ENCODE results near the gene METTL8. TPM values are rescaled to one million over a fixed set of nuclear protein-coding genes. Genes with fewer than 3 reads are reported as not detected.

Gene METTL8
- total RNA-seq, 4 donors from 2014 or later: 10.6 to 13.7 (median 13.2) TPM

GRCh38 chr2:171478345-171478744 is 44.6 kb upstream of the METTL8 start:
- H3K27me3 ChIP-seq: no peaks in the 10 kb centered on the region
- no peaks in the 10 kb centered on the region for H3K9me3 ChIP-seq
- H3K4me1 ChIP-seq: peaks cover 20 to 21% of the 10 kb centered on the region in 2 donors
- no peak overlapping the region for H3K4me3 ChIP-seq (replicated peaks in 1 of 3)
- intact Hi-C loops (cut with DNase I): no loop called here
- WGBS, 2 donors: 78 to 81% methylated on average over 1 of the region's 1 CpG
- H3K36me3 ChIP-seq: no peaks in the 10 kb centered on the region
- TF ChIP-seq CTCF (IDR thresholded peaks at IDR 0.05): no peak
- TF ChIP-seq POLR2A (IDR thresholded peaks at IDR 0.05): no peak
- no peak for DNase-seq
- H3K27ac ChIP-seq: no peak overlapping the region

GRCh38 chr2:171475979-171476378 is 42.2 kb upstream of the METTL8 start:
- no peak for DNase-seq
- no peaks in the 10 kb centered on the region for H3K36me3 ChIP-seq
- TF ChIP-seq POLR2A (IDR thresholded peaks at IDR 0.05) (no peak), CTCF (IDR thresholded peaks at IDR 0.05) (no peak)
- peak overlapping the region in 2 of 3 donors; percentile 30 to 42 for H3K27ac ChIP-seq
- no peaks in the 10 kb centered on the region for H3K9me3 ChIP-seq
- peaks cover 21 to 23% of the 10 kb centered on the region in 2 donors for H3K4me1 ChIP-seq
- intact Hi-C loops (cut with DNase I): no loop called here
- no peaks in the 10 kb centered on the region for H3K27me3 ChIP-seq
- no peak overlapping the region for H3K4me3 ChIP-seq (replicated peaks in 1 of 3)
- WGBS, 2 donors: 36 to 43% methylated on average over 1 of the region's 1 CpG

- Histone ChIP-seq H3K9me3 (no peaks in the 10 kb centered on the region), H3K4me1 (peaks cover 32 to 33% of the 10 kb centered on the region in 2 donors), H3K27ac (peak overlapping the region; percentile 40 to 92 (median 88)), H3K27me3 (no peaks in the 10 kb centered on the region), H3K36me3 (no peaks in the 10 kb centered on the region), H3K4me3 (replicated peaks in 1 of 3) (no peak overlapping the region)
- no peak for TF ChIP-seq POLR2A (IDR thresholded peaks at IDR 0.05)
- TF ChIP-seq CTCF (IDR thresholded peaks at IDR 0.05): no peak
- intact Hi-C loops (cut with DNase I): no loop called here
- 88 to 96% methylated on average over 5 of the region's 5 CpGs for WGBS, 2 donors
- no peak for DNase-seq
These were observed 36.3 kb upstream of the METTL8 start for GRCh38 chr2:171470129-171470528.

GRCh38 chr2:171469176-171469575 is 35.4 kb upstream of the METTL8 start:
- H3K9me3 ChIP-seq: no peaks in the 10 kb centered on the region
- TF ChIP-seq POLR2A (IDR thresholded peaks at IDR 0.05) (no peak), CTCF (IDR thresholded peaks at IDR 0.05) (peak in 1 of 6 experiments; percentile 21)
- H3K36me3 ChIP-seq: no peaks in the 10 kb centered on the region
- no peak overlapping the region for H3K4me3 ChIP-seq (replicated peaks in 1 of 3)
- WGBS, 2 donors: 33 to 44% methylated on average over 4 of the region's 4 CpGs
- peak overlapping the region; percentile 70 to 92 (median 88) for H3K27ac ChIP-seq
- no peaks in the 10 kb centered on the region for H3K27me3 ChIP-seq
- peaks cover 32 to 33% of the 10 kb centered on the region in 2 donors for H3K4me1 ChIP-seq
- intact Hi-C loops (cut with DNase I): no loop called here
- DNase-seq: peak; percentile 68 to 71

- intact Hi-C loops (cut with DNase I): no loop called here
- no peak for DNase-seq
- H3K4me3 ChIP-seq (replicated peaks in 1 of 3): no peak overlapping the region
- peaks cover 0 to 7% of the 10 kb centered on the region in 2 donors for H3K4me1 ChIP-seq
- no peaks in the 10 kb centered on the region for H3K27me3 ChIP-seq
- H3K9me3 ChIP-seq: no peaks in the 10 kb centered on the region
- H3K36me3 ChIP-seq: peaks cover 7 to 8% of the 10 kb centered on the region in 2 donors
- WGBS, 2 donors: 96 to 100% methylated on average over 1 of the region's 1 CpG
- TF ChIP-seq POLR2A (IDR thresholded peaks at IDR 0.05) (no peak), CTCF (IDR thresholded peaks at IDR 0.05) (no peak)
- H3K27ac ChIP-seq: no peak overlapping the region
These were observed 26.7 kb upstream of the METTL8 start for GRCh38 chr2:171460537-171460936.

Measured in thyroid gland (tissue), 4 donors.